ENCODE measurements around the gene HLA-G.
"Not testable (repeated sequence)": the region's sequence is repeated elsewhere in the genome, so short reads cannot be mapped to it uniquely, and the experiment has no call there.

The HLA-G gene

DNA sequence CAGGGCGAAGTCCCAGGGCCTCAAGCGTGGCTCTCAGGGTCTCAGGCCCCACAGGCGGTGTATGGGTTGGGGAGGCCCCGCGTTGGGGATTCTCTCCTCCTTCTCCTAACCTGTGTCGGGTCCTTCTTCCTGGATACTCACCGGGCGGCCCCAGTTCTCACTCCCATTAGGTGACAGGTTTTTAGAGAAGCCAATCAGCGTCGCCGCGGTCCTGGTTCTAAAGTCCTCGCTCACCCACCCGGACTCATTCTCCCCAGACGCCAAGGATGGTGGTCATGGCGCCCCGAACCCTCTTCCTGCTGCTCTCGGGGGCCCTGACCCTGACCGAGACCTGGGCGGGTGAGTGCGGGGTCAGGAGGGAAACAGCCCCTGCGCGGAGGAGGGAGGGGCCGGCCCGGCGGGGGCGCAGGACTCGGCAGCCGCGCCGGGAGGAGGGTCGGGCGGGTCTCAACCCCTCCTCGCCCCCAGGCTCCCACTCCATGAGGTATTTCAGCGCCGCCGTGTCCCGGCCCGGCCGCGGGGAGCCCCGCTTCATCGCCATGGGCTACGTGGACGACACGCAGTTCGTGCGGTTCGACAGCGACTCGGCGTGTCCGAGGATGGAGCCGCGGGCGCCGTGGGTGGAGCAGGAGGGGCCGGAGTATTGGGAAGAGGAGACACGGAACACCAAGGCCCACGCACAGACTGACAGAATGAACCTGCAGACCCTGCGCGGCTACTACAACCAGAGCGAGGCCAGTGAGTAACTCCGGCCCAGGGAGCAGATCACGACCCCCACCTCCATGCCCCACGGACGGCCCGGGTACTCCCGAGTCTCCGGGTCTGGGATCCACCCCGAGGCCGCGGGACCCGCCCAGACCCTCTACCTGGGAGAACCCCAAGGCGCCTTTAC lies at the start of gene HLA-G:
Gene HLA-G, plus strand, starts transcription at position 247 of the 892 bp plus-strand sequence. Its CDS starts 20 bp downstream, at position 267.
- DNase-seq = no peak

DNA sequence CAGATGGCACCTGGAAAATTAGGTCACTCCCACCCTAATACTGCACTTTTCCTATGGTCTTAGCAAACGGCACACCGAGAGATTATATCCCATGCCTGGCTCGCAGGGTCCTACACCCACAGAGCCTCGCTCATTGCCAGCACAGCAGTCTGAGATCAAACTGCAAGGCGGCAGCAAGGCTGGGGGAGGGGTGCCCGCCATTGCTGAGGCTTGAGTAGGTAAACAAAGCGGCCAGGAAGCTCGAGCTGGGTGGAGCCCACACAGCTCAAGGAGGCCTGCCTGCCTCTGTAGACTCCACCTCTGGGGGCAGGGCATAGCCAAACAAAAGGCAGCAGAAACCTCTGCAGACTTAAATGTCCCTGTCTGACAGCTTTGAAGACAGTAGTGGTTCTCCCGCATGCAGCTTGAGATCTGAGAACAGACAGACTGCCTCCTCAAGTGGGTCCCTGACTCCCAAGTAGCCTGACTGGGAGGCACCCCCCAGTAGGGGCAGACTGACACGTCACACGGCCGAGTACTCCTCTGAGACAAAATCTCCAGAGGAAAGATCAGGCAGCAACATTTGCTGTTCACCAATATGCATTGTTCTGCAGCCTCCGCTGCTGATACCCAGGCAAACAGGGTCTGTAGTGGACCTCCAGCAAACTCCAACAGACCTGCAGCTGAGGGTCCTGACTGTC lies 47.5 kb upstream of the HLA-G start:
- DNase-seq = not testable (repeated sequence)

- DNase-seq = no peak
Measured at GRCh38 chr6:29789176-29789575, 38.4 kb upstream of the HLA-G start.

GRCh38 chr6:29790626-29791025 lies 37.0 kb upstream of the HLA-G start:
- DNase-seq = no peak

- DNase-seq = no peak
Measured at GRCh38 chr6:29791162-29791561, 36.5 kb upstream of the HLA-G start.

DNA sequence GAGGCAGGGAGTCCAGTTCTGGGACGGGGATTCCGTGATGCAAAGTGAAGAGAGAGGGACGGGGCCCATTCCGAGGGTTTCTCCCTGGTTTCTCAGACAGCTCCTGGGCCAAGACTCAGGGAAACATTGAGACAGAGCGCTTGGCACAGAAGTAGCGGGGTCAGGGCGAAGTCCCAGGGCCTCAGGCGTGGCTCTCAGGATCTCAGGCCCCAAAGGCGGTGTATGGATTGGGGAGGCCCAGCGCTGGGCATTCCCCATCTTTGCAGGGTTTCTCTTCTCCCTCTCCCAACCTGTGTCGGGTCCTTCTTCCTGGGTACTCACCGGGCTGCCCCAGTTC lies 35.9 kb upstream of the HLA-G start:
- no peak for DNase-seq

GRCh38 chr6:29792123-29793035 lies 35.2 kb upstream of the HLA-G start:
- DNase-seq = peak; percentile 81 to 88

DNA sequence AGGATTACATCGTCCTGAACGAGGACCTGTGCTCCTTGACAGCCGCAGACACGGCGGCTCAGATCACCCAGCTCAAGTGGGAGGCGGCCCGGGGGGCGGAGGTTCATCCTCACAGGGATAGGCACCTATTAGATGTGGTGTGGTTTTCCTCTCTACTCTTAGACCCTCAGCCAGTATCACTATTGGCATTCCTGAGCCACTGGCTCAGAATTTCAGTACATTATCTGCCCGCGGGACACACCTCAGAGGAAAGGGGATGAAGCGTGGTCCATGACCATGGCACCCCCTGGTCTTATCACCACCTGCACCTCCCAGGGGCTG lies 34.6 kb upstream of the HLA-G start:
- DNase-seq = no peak

GRCh38 chr6:29793796-29794195 lies 33.8 kb upstream of the HLA-G start:
- DNase-seq = no peak

- no peak for DNase-seq
Measured at GRCh38 chr6:29796026-29796425, 31.6 kb upstream of the HLA-G start.

- DNase-seq = no peak
Measured at GRCh38 chr6:29797135-29797534, 30.5 kb upstream of the HLA-G start.

GRCh38 chr6:29797966-29798365 lies 29.7 kb upstream of the HLA-G start:
- DNase-seq = no peak

DNA sequence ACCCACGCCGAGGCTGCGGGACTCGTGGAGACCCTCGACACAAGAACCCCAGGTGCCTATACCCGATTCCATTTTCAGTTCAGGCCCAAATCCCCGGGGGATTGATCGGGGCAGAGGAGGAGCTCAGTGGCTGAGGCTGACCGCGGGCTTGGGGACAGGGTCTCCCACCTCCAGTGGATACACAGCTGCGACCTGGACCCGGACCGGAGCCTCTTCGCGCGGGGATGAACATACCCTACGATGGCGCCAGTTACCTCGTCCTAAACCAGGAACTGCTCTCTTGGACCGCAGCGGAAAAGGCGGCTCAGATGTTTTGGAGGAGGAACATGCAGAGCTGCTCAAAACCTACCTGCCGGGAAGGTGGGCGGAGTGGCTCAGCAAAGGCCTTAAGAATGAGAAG lies 27.4 kb upstream of the HLA-G start:
- no peak for DNase-seq

DNA sequence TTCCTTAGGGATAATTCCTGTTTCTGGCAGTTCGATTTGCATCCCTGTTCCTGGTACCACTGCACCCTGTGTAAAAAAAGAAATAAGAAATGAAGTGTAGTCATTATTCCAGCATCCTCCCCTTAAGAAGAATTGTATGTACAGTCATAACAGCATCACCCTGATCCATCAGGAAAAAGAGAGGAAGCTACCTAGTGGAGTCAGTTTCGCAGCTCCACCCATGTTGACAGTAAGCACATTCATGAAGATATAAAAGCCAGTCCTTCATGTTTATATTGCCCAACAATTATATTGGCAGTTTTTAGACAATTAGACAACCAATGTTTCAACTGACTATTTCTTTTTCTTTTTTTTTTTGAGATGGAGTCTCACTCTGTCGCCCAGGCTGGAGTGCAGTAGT lies 21.2 kb upstream of the HLA-G start:
- DNase-seq = no peak

GRCh38 chr6:29809249-29809648 lies 18.4 kb upstream of the HLA-G start:
- no peak for DNase-seq

DNA sequence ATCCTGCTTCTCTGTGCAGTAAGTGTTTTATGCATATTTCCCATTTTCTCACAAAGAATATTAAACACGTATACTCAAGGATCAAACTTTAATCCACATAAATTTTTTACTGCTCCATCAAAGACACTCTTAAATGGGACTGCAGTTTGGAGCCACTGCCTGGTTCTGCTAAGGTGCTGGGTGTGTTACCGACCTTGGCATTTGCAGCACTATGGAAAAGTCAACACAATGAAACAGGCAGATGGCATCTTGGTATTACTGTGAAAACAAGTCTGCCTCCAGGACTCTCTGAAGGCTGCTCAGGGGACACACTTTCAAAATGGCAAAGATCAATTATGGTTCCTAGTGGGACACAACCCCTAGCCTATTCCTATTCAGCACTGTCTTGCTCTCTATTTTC lies 17.3 kb upstream of the HLA-G start:
- DNase-seq = no peak

GRCh38 chr6:29811377-29811776 lies 16.2 kb upstream of the HLA-G start:
- no peak for DNase-seq

- no peak for DNase-seq
Measured at GRCh38 chr6:29813066-29813465, 14.6 kb upstream of the HLA-G start.

DNA sequence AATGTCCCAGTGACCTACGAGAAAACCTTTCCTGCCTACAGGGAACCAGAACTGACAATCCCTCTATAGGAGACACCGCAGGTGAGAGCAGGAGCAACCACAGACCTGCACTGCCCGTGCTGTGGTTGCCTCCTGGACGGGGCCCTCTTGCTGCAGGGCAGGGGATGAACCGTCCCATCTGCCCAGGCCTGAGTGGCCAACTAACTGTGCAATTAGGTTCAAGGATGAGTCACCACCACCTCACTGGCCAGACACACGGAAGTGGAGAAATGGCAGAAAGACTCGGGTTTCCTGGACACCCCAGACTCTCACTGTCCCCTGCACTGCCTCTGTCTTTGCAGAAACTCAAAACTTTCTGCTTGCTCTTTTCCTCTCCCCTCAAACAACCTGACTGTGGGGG lies 13.8 kb upstream of the HLA-G start:
- no peak for DNase-seq

DNA sequence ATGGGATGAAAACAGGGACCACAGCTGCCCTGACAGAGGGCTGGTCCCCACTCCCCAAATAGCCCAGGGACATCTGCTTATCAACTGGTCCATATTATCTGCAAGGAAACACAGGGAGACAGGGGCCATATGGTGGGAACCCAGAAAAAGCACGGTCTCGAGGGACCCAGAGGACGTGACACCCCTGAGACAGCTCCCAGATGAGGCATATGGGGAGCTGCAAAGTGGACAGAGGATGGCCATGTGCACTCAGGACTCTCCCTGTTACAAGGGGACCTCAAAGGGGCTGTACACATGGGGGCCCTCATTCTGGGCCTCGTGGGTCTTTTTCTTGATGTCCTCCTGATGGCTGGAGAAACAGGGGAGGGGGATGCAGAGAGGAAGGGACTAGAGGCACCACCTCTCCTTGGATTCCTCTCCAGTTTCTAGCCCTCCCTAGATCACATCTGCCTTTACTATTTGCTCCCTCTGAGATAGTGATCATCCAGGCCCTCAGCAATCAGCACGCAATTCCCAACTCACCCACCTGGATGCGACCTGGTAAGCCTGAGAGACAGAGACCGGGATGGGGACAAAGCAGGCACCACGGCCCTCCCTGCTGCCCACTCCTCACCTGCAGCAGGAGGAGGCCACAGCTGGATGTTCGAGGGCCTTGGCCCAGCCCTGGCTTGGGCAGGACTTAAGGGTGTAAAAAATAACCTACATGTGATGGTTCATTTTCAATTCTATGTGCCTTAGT lies 13.1 kb upstream of the HLA-G start:
- DNase-seq = no peak

DNA sequence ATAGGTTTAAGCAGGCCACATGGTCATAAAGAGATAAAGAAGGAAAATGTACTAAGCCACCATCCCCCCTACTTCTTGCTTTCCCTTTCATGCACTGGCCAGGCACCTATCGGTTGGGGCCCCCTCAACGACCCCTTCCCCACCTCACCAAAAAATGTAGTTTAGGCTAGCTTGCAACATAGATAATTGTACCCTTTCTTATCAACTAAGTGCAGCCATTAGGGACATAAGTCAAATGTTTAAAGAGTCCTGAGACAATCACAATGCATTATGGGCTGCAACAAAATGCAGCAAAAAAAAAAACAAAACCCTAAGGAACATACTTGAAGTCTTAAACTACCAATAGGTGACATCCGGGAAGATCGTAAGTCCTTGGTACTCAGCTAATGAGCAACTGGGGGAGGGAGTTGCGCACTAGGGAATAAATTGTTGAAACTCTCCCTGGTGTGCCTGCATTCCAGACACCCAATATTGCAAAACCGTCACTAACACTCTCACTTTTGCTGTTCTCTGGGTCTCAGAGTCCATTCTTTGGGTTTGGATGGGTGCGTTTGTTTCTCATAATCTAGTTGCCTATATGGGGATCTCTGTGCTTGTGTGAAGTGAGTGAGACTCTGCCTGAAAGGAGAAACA lies 12.4 kb upstream of the HLA-G start:
- DNase-seq = no peak

GRCh38 chr6:29816030-29816429 lies 11.6 kb upstream of the HLA-G start:
- no peak for DNase-seq

Data from CD4-positive, alpha-beta T cell treated with Interleukin-4 for 1 hour (primary cell).